DOHH2 (cell line): ENCODE results near the gene C4orf51.

Experiments used
- H3F3A ChIP-seq: fragments of 200-600 bp; sonication (generic), shearing (Covaris generic); 2 replicates; pipeline ENCODE4 v1.6.0; 2016; ENCODE audit warnings: antibody characterized with exemption, mild to moderate bottlenecking; ENCODE audit not compliant: control insufficient read depth, insufficient read depth
- H3K27ac ChIP-seq: fragments of 200-600 bp; sonication (generic); 2 replicates; pipeline ENCODE4 v1.5.1; 2014; ENCODE audit warnings: low read depth, mild to moderate bottlenecking, low read length, moderate library complexity
- H3K27me3 ChIP-seq: fragments of 200-600 bp; sonication (generic); 2 replicates; pipeline ENCODE4 v1.6.1; 2014; ENCODE audit warnings: mild to moderate bottlenecking, low read length, mixed read lengths; ENCODE audit not compliant: control insufficient read depth
- H3K36me3 ChIP-seq: fragments of 200-600 bp; sonication (generic); 2 replicates; pipeline ENCODE4 v1.6.1; 2014; ENCODE audit warnings: mild to moderate bottlenecking, low read length, moderate library complexity, mixed read lengths; ENCODE audit not compliant: control insufficient read depth
- H3K4me1 ChIP-seq: fragments of 200-600 bp; sonication (generic); 2 replicates; pipeline ENCODE4 v1.6.1; 2014; ENCODE audit warnings: mild to moderate bottlenecking, low read length, mixed read lengths; ENCODE audit not compliant: control insufficient read depth
- H3K4me2 ChIP-seq: fragments of 200-600 bp; sonication (generic); 2 replicates; pipeline ENCODE4 v1.6.0; 2014; ENCODE audit warnings: mild to moderate bottlenecking, low read length, moderate library complexity
- H3K4me3 ChIP-seq: fragments of 200-600 bp; sonication (generic); 2 replicates; pipeline ENCODE4 v1.5.1; 2014; ENCODE audit warnings: mild to moderate bottlenecking, low read length, mixed read lengths
- H3K79me2 ChIP-seq: fragments of 200-600 bp; sonication (generic); 2 replicates; pipeline ENCODE4 v1.6.1; 2014; ENCODE audit warnings: mild to moderate bottlenecking, low read length, mixed read lengths; ENCODE audit not compliant: control insufficient read depth
- H3K9me2 ChIP-seq: fragments of 200-600 bp; sonication (generic); replicated peaks from 2 replicates; pipeline ENCODE4 v1.6.1; 2014; ENCODE audit warnings: mild to moderate bottlenecking, low read length, mixed read lengths; ENCODE audit not compliant: control insufficient read depth
- H3K9me3 ChIP-seq: fragments of 200-600 bp; sonication (generic); 2 replicates; pipeline ENCODE4 v1.6.1; 2014; ENCODE audit warnings: antibody characterized with exemption, low read length, mixed read lengths; ENCODE audit not compliant: control insufficient read depth, insufficient read depth
- H4K20me1 ChIP-seq: fragments of 200-600 bp; sonication (generic); 2 replicates; pipeline ENCODE4 v1.6.0; 2014; ENCODE audit warnings: low read depth, mild to moderate bottlenecking, antibody characterized with exemption, low read length, moderate library complexity; ENCODE audit not compliant: control insufficient read depth, insufficient read depth
- EZH2phosphoT487 ChIP-seq: fragments of 200-600 bp; sonication (generic); IDR thresholded peaks from 2 replicates; pipeline ENCODE4 v1.6.1; 2017; ENCODE audit warnings: borderline replicate concordance, mild to moderate bottlenecking, antibody characterized with exemption, low read length, moderate library complexity, mixed read lengths
- TF ChIP-seq, protein P1 (sequence below): fragments of 200-600 bp; sonication (generic); IDR thresholded peaks from one replicate; pipeline ENCODE4 v1.5.1; 2014; ENCODE audit warnings: antibody characterized with exemption, mild to moderate bottlenecking, low read depth, low read length; ENCODE audit not compliant: poor library complexity, severe bottlenecking

Gene C4orf51

DNA sequence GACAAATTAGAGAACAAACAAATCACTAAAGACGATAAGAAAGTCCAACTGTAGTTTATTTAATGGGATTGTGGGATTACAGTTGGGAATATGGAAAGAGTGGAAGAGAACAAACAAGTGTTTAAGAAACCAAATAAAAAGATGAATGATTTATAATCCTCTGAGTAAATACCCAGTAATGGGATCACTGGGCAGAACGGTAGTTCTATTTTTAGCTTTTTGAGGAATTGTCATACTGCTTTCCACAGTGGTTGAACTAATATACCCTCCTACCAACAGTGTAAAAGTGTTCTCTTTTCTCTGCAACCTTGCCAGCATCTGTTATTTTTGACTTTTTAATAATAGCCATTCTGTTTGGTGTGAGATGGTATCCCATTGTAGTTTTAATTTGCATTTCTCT is 15.0 kb downstream of the C4orf51 start:
- no peaks in the 10 kb centered on the region for H3K36me3 ChIP-seq
- no peaks in the 10 kb centered on the region for H3K9me3 ChIP-seq
- no peaks in the 10 kb centered on the region for H3F3A ChIP-seq
- no peak for TF ChIP-seq EZH2phosphoT487
- TF ChIP-seq, protein P1, sequence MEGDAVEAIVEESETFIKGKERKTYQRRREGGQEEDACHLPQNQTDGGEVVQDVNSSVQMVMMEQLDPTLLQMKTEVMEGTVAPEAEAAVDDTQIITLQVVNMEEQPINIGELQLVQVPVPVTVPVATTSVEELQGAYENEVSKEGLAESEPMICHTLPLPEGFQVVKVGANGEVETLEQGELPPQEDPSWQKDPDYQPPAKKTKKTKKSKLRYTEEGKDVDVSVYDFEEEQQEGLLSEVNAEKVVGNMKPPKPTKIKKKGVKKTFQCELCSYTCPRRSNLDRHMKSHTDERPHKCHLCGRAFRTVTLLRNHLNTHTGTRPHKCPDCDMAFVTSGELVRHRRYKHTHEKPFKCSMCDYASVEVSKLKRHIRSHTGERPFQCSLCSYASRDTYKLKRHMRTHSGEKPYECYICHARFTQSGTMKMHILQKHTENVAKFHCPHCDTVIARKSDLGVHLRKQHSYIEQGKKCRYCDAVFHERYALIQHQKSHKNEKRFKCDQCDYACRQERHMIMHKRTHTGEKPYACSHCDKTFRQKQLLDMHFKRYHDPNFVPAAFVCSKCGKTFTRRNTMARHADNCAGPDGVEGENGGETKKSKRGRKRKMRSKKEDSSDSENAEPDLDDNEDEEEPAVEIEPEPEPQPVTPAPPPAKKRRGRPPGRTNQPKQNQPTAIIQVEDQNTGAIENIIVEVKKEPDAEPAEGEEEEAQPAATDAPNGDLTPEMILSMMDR, result no peak
- H3K4me3 ChIP-seq, result no peak overlapping the region
- H4K20me1 ChIP-seq, result no peaks in the 10 kb centered on the region
- H3K9me2 ChIP-seq, result no peaks in the 10 kb centered on the region
- no peaks in the 10 kb centered on the region for H3K79me2 ChIP-seq
- no peak overlapping the region for H3K4me2 ChIP-seq
- H3K27ac ChIP-seq, result no peak overlapping the region
- peaks cover 2% of the 10 kb centered on the region; the same call in 1 of the 2 replicates for H3K27me3 ChIP-seq
- H3K4me1 ChIP-seq, result no peaks in the 10 kb centered on the region

DNA sequence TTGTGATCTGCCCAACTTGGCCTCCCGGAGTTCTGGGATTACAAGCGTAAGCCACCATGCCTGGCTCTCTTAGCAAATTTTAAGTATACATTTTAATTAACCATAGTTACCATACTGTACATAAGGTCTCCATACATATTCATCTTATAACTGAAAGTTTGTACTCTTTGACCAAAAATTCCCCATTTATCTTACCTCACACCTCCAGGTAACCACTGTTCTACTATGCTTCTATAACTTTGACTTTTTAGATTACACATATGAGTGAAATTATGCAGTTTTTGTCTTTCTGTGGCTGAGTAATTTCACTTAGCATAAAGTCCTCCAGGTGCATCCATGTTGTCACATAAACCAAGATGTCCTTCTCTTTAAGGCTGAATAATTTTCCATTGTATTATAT is 17.4 kb downstream of the C4orf51 start:
- H3K36me3 ChIP-seq, result no peaks in the 10 kb centered on the region
- H3K4me1 ChIP-seq, result no peaks in the 10 kb centered on the region
- no peak overlapping the region for H3K27ac ChIP-seq
- H3K79me2 ChIP-seq, result no peaks in the 10 kb centered on the region
- H3F3A ChIP-seq, result no peaks in the 10 kb centered on the region
- no peaks in the 10 kb centered on the region for H3K9me2 ChIP-seq
- H3K4me2 ChIP-seq, result no peak overlapping the region
- H3K27me3 ChIP-seq, result peaks cover 2% of the 10 kb centered on the region; the same call in 1 of the 2 replicates
- TF ChIP-seq, protein P1, result no peak
- no peak for TF ChIP-seq EZH2phosphoT487
- no peak overlapping the region for H3K4me3 ChIP-seq
- H4K20me1 ChIP-seq, result no peaks in the 10 kb centered on the region
- no peaks in the 10 kb centered on the region for H3K9me3 ChIP-seq

DNA sequence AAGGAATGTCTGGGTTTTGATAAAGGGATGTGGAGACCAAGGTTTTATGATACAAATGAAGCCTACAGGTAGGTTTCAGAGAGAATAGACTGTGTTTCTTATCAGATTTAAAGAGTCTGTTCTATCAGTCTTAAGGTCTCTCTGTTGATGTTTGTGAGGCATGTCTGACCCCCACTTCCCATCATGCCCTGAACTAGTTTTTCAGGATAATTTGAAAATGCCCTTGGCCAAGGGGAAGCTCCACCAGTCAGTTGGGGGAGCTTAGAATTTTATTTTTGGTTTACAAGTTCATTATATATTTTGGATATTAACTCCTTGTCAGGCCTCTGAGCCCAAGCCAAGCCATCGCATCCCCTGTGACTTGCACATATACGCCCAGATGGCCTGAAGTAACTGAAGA is 18.6 kb downstream of the C4orf51 start:
- TF ChIP-seq, protein P1, result no peak
- no peak for TF ChIP-seq EZH2phosphoT487

More for the DNA sequence above, 18.6 kb downstream of the C4orf51 start:
- H3K4me3 ChIP-seq, result no peak overlapping the region
- H3K27ac ChIP-seq, result no peak overlapping the region
- no peaks in the 10 kb centered on the region for H3K79me2 ChIP-seq
- H3K9me3 ChIP-seq, result no peaks in the 10 kb centered on the region
- H3K36me3 ChIP-seq, result no peaks in the 10 kb centered on the region
- peaks cover 2% of the 10 kb centered on the region; the same call in 1 of the 2 replicates for H3K27me3 ChIP-seq
- no peaks in the 10 kb centered on the region for H3K9me2 ChIP-seq
- no peaks in the 10 kb centered on the region for H4K20me1 ChIP-seq
- no peak overlapping the region for H3K4me2 ChIP-seq
- H3K4me1 ChIP-seq, result no peaks in the 10 kb centered on the region
- H3F3A ChIP-seq, result no peaks in the 10 kb centered on the region
